Neural progenitor cell (in vitro differentiated cells): ENCODE data around the gene PROB1. TPM values are rescaled to one million over a fixed set of nuclear protein-coding genes. Genes with fewer than 3 reads are reported as not detected.

Experiments
- DNase-seq: peaks from one replicate; pipeline ENCODE4 v3.0.0-alpha.2; 2016; ENCODE audit warnings: low spot score
- H2AFZ ChIP-seq: fragments of 200-600 bp; sonication (generic); replicated peaks from 2 replicates; pipeline ENCODE4 v1.6.1; 2016; ENCODE audit warnings: antibody characterized with exemption
- H3F3A ChIP-seq: fragments of 200-600 bp; sonication (generic); 2 replicates; pipeline ENCODE4 v1.6.1; 2016; ENCODE audit warnings: antibody characterized with exemption, low read depth
- H3K27ac ChIP-seq: fragments of 200-600 bp; sonication (generic); 2 replicates; pipeline ENCODE4 v1.5.1; 2016; ENCODE audit warnings: mild to moderate bottlenecking
- H3K27me3 ChIP-seq: fragments of 200-600 bp; sonication (generic); 2 replicates; pipeline ENCODE4 v1.6.1; 2016; ENCODE audit warnings: mild to moderate bottlenecking, moderate library complexity
- H3K36me3 ChIP-seq: fragments of 200-600 bp; sonication (generic); 2 replicates; pipeline ENCODE4 v1.5.1; 2016
- H3K4me1 ChIP-seq: fragments of 200-600 bp; sonication (generic); 2 replicates; pipeline ENCODE4 v1.6.1; 2016; ENCODE audit warnings: mixed run types
- H3K4me2 ChIP-seq: fragments of 200-600 bp; sonication (generic); 2 replicates; pipeline ENCODE4 v1.6.1; 2016
- H3K4me3 ChIP-seq: fragments of 200-600 bp; sonication (generic); 2 replicates; pipeline ENCODE4 v1.5.1; 2016
- H3K79me2 ChIP-seq: fragments of 200-600 bp; sonication (generic); 2 replicates; pipeline ENCODE4 v1.6.1; 2016; ENCODE audit warnings: low read depth
- H3K9ac ChIP-seq: fragments of 200-600 bp; sonication (generic); 2 replicates; pipeline ENCODE4 v1.6.1; 2016
- H3K9me3 ChIP-seq: fragments of 200-600 bp; sonication (generic); 2 replicates; pipeline ENCODE4 v1.5.1; 2016; ENCODE audit warnings: low read depth
- H4K20me1 ChIP-seq: fragments of 200-600 bp; sonication (generic); 2 replicates; pipeline ENCODE4 v1.6.1; 2016; ENCODE audit warnings: low read depth
- H3K27ac Mint-ChIP-seq: 3 replicates; pipeline ENCODE4 v1.8.0; 2021; ENCODE audit warnings: mixed read lengths
- H3K27me3 Mint-ChIP-seq: 2 replicates; pipeline ENCODE4 v1.8.0; 2022; ENCODE audit warnings: low read depth, mild to moderate bottlenecking, inconsistent platforms, moderate library complexity, mixed read lengths; ENCODE audit not compliant: insufficient read depth
- H3K36me3 Mint-ChIP-seq: 3 replicates; pipeline ENCODE4 v1.8.0; 2021; ENCODE audit warnings: mixed read lengths
- H3K4me1 Mint-ChIP-seq: 3 replicates; pipeline ENCODE4 v1.8.0; 2021; ENCODE audit warnings: mixed read lengths
- H3K4me3 Mint-ChIP-seq: 3 replicates; pipeline ENCODE4 v1.8.0; 2021; ENCODE audit warnings: mild to moderate bottlenecking, moderate library complexity, mixed read lengths
- H3K9me3 Mint-ChIP-seq: 3 replicates; pipeline ENCODE4 v1.8.0; 2020; ENCODE audit warnings: mixed read lengths
- CTCF ChIP-seq: fragments of 200-600 bp; sonication (generic); IDR thresholded peaks from 2 replicates; pipeline ENCODE4 v1.5.1; 2017; ENCODE audit warnings: antibody characterized with exemption, mild to moderate bottlenecking
- EZH2 ChIP-seq: fragments of 200-600 bp; sonication (generic); IDR thresholded peaks from 2 replicates; pipeline ENCODE4 v1.6.1; 2017; ENCODE audit warnings: antibody characterized with exemption, mild to moderate bottlenecking, moderate library complexity
- EZH2phosphoT487 ChIP-seq: fragments of 200-600 bp; sonication (generic); IDR thresholded peaks from 2 replicates; pipeline ENCODE4 v1.6.1; 2017; ENCODE audit warnings: antibody characterized with exemption
- total RNA-seq: library from RNA; depleted of rRNA; stranded (reverse); fragments of >200 nt; gene quantifications from 2 replicates; pipeline ENCODE4 v1.2.3, GENCODE V29; 2015; ENCODE audit warnings: low replicate concordance

PROB1 gene
- total RNA-seq, 1 donor from 2014 or later, result 0.67 TPM

DNA sequence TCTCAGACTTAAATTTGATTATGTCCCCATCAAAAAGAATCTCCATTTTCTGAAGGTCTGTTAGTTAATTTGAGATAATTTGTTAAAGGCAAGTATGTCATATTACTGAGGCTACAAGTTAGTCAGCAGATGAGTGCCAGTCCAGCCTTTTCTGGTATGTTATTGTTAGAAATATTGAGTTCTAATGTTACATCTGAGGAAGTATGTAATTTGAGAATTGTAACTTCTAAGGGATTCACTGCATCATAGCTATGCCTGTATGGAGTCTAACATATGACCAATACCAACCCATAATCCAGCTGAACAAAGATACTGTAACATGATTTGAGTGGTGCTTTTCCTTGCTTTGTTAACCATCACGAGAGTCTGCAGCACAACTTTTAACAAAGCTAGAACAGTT lies 25.7 kb downstream of the PROB1 start:
- Mint-ChIP-seq H3K4me1 (no peaks in the 10 kb centered on the region), H3K4me3 (no peak overlapping the region), H3K27me3 (peaks cover 3% of the 10 kb centered on the region), H3K27ac (no peak overlapping the region), H3K36me3 (peaks cover 30% of the 10 kb centered on the region), H3K9me3 (no peaks in the 10 kb centered on the region)
- Histone ChIP-seq H4K20me1 (peaks cover 28% of the 10 kb centered on the region), H3K27me3 (no peaks in the 10 kb centered on the region), H3K4me2 (no peak overlapping the region), H2AFZ (no peak overlapping the region), H3K4me1 (no peaks in the 10 kb centered on the region), H3K79me2 (peaks cover 14% of the 10 kb centered on the region), H3K4me3 (no peak overlapping the region), H3K9ac (no peak overlapping the region), H3F3A (peaks cover 16% of the 10 kb centered on the region), H3K9me3 (no peaks in the 10 kb centered on the region), H3K27ac (no peak overlapping the region), H3K36me3 (peaks cover 25% of the 10 kb centered on the region)
- TF ChIP-seq EZH2phosphoT487 (no peak), EZH2 (no peak), CTCF (no peak)
- no peak for DNase-seq

DNA sequence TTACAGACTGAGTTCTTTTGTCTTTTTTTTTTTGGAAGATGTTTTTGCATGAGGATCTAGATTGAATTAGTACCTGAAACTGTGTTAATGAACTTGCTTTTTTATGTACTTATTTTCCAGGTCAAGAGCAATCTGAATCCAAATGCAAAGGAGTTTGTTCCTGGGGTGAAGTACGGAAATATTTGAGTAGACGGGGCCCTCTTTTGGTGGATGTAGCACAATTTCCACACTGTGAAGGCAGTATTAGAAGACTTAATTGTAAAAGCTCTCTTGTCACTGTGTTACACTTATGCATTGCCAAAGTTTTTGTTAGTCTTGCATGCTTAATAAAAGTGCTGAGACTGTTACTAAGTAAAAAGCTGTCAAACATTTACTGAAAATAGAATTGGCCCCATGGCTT lies 26.3 kb downstream of the PROB1 start:
- Histone ChIP-seq H3K9me3 (no peaks in the 10 kb centered on the region), H3K27me3 (no peaks in the 10 kb centered on the region), H2AFZ (no peak overlapping the region), H3K4me2 (no peak overlapping the region), H3F3A (peaks cover 16% of the 10 kb centered on the region), H3K79me2 (peaks cover 19% of the 10 kb centered on the region), H3K27ac (no peak overlapping the region), H4K20me1 (peaks cover 33% of the 10 kb centered on the region), H3K4me1 (no peaks in the 10 kb centered on the region), H3K9ac (no peak overlapping the region), H3K36me3 (peaks cover 27% of the 10 kb centered on the region), H3K4me3 (no peak overlapping the region)
- no peak for DNase-seq
- Mint-ChIP-seq H3K27me3 (no peaks in the 10 kb centered on the region), H3K36me3 (peaks cover 33% of the 10 kb centered on the region), H3K4me3 (no peak overlapping the region), H3K4me1 (no peaks in the 10 kb centered on the region), H3K27ac (no peak overlapping the region), H3K9me3 (no peaks in the 10 kb centered on the region)
- TF ChIP-seq EZH2phosphoT487 (no peak), CTCF (peak; percentile 10)

DNA sequence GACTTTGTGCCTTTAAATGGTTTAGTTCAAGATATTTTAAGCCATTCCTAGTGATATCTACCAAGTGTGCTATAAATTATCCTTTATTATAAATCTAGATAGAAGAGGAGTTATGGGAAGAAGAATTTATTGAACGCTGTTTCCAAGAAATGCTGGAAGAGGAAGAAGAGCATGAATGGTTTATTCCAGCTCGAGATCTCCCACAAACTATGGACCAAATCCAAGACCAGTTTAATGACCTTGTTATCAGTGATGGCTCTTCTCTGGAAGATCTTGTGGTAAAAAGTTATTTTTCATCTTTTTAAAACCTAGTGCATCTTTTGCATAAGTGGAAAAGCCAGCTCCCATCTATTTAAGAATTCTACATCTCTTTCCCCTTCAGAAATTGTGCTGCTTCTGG lies 30.4 kb downstream of the PROB1 start:
- no peaks in the 10 kb centered on the region for H3K4me1 ChIP-seq
- no peaks in the 10 kb centered on the region for H3K9me3 Mint-ChIP-seq
- DNase-seq, result no peak
- H3K27me3 ChIP-seq, result no peaks in the 10 kb centered on the region
- TF ChIP-seq EZH2phosphoT487 (no peak), CTCF (no peak), EZH2 (no peak)
- H3K79me2 ChIP-seq, result peaks cover 60% of the 10 kb centered on the region
- no peaks in the 10 kb centered on the region for H3K4me1 Mint-ChIP-seq
- no peak overlapping the region for H2AFZ ChIP-seq
- H3K36me3 ChIP-seq, result peaks cover 27% of the 10 kb centered on the region
- H3K9me3 ChIP-seq, result no peaks in the 10 kb centered on the region
- no peak overlapping the region for H3K27ac Mint-ChIP-seq
- H3K9ac ChIP-seq, result no peak overlapping the region
- H4K20me1 ChIP-seq, result peaks cover 68% of the 10 kb centered on the region
- no peak overlapping the region for H3K4me3 ChIP-seq
- no peak overlapping the region for H3K4me3 Mint-ChIP-seq
- H3K27me3 Mint-ChIP-seq, result peaks cover 3% of the 10 kb centered on the region
- H3F3A ChIP-seq, result no peaks in the 10 kb centered on the region
- no peak overlapping the region for H3K27ac ChIP-seq
- H3K4me2 ChIP-seq, result no peak overlapping the region
- peaks cover 32% of the 10 kb centered on the region for H3K36me3 Mint-ChIP-seq
